Stimulated activated CD8-positive, alpha-beta memory T cell treated with anti-CD3 and anti-CD28 coated beads, Interleukin-15, amount 100 ng/mL, for 48 hours (primary cell): ENCODE results near the gene HKDC1.
"Not testable (repeated sequence)": the region's sequence is repeated elsewhere in the genome, so short reads cannot be mapped to it uniquely, and the experiment has no call there.

Source experiments
- DNase-seq, 2 donors: peaks; one replicate each; pipeline ENCODE4 v3.0.0-alpha.2; 2020; ENCODE audit warnings: low read depth in 2 of 2

The HKDC1 gene

GRCh38 chr10:69220041-69220451 is at the start of gene HKDC1:
Gene HKDC1 (plus strand): TSS chr10:69220332. CDS start chr10:69220436, 104 bp downstream.
- no peak for DNase-seq

GRCh38 chr10:69172241-69172982 is 47.7 kb upstream of the HKDC1 start:
- DNase-seq: no peak

- DNase-seq: not testable (repeated sequence)
Observed at GRCh38 chr10:69175326-69175725, 44.8 kb upstream of the HKDC1 start.

GRCh38 chr10:69176823-69177222 is 43.3 kb upstream of the HKDC1 start:
- no peak for DNase-seq

GRCh38 chr10:69179089-69179742 is 40.9 kb upstream of the HKDC1 start:
- DNase-seq: no peak

- peak; percentile 78 to 79 for DNase-seq
Observed at GRCh38 chr10:69179743-69180524, 40.2 kb upstream of the HKDC1 start, which contains the start of gene SUPV3L1. Gene SUPV3L1 (plus strand): TSS chr10:69180234. CDS start chr10:69180292, 58 bp downstream.

GRCh38 chr10:69180525-69181204 is 39.5 kb upstream of the HKDC1 start:
- peak in 1 of 2 donors; percentile 3 for DNase-seq

- DNase-seq: no peak
Observed at GRCh38 chr10:69181433-69181832, 38.7 kb upstream of the HKDC1 start.

GRCh38 chr10:69182005-69182404 is 38.1 kb upstream of the HKDC1 start:
- no peak for DNase-seq

- DNase-seq: no peak
Observed at GRCh38 chr10:69186524-69186923, 33.6 kb upstream of the HKDC1 start.

GRCh38 chr10:69201045-69201444 is 19.1 kb upstream of the HKDC1 start:
- no peak for DNase-seq

- DNase-seq: no peak
Observed at GRCh38 chr10:69202332-69202731, 17.8 kb upstream of the HKDC1 start.

GRCh38 chr10:69208761-69209160 is 11.4 kb upstream of the HKDC1 start:
- no peak for DNase-seq

GRCh38 chr10:69209787-69210484 is 10.2 kb upstream of the HKDC1 start:
- no peak for DNase-seq

- DNase-seq: no peak
Observed at GRCh38 chr10:69211104-69211503, 9.0 kb upstream of the HKDC1 start.

- no peak for DNase-seq
Observed at GRCh38 chr10:69211524-69211923, 8.6 kb upstream of the HKDC1 start.

GRCh38 chr10:69213591-69214311 is 6.4 kb upstream of the HKDC1 start:
- DNase-seq: no peak

GRCh38 chr10:69214666-69215131 is 5.4 kb upstream of the HKDC1 start:
- no peak for DNase-seq

- DNase-seq: no peak
Observed at GRCh38 chr10:69215405-69216171, 4.5 kb upstream of the HKDC1 start.
